Osteoblast (primary cell): ENCODE data around the gene GATC. TPM values are rescaled to one million over a fixed set of nuclear protein-coding genes. Genes with fewer than 3 reads are reported as not detected.
"Not testable (repeated sequence)": the region's sequence is repeated elsewhere in the genome, so short reads cannot be mapped to it uniquely, and the experiment has no call there.

ENCODE experiments used
- DNase-seq: peaks from one replicate; pipeline ENCODE4 v3.0.0; 2011; ENCODE audit warnings: low spot score, mixed read lengths; ENCODE audit not compliant: insufficient read length; ENCODE audit errors: missing footprints
- H2AFZ ChIP-seq: 2 replicates; pipeline ENCODE4 v1.6.0; 2011; ENCODE audit warnings: mild to moderate bottlenecking, low read length
- H3K27ac ChIP-seq: 2 replicates; pipeline ENCODE4 v1.5.1; 2011; ENCODE audit warnings: mild to moderate bottlenecking, low read depth, low read length, moderate library complexity
- H3K27me3 ChIP-seq: 2 replicates; pipeline ENCODE4 v1.6.0; 2012; ENCODE audit warnings: mild to moderate bottlenecking, control low read depth, inconsistent platforms, low read length, moderate library complexity; ENCODE audit not compliant: insufficient read depth
- H3K36me3 ChIP-seq: 2 replicates; pipeline ENCODE4 v1.5.1; 2011; ENCODE audit warnings: mild to moderate bottlenecking, low read length, control low read depth, moderate library complexity; ENCODE audit not compliant: insufficient read depth
- H3K4me1 ChIP-seq: 2 replicates; pipeline ENCODE4 v1.5.1; 2011; ENCODE audit warnings: mild to moderate bottlenecking, low read length, control low read depth, moderate library complexity; ENCODE audit not compliant: insufficient read depth
- H3K4me2 ChIP-seq: 2 replicates; pipeline ENCODE4 v1.6.0; 2011; ENCODE audit warnings: mild to moderate bottlenecking, low read length; ENCODE audit not compliant: insufficient read depth
- H3K4me3 ChIP-seq: fragments of 200-600 bp; sonication (generic); 3 replicates; pipeline ENCODE4 v1.5.1; 2012; ENCODE audit warnings: mild to moderate bottlenecking, low read length, inconsistent platforms; ENCODE audit not compliant: insufficient read depth
- H3K79me2 ChIP-seq: 2 replicates; pipeline ENCODE4 v1.6.0; 2012; ENCODE audit warnings: mild to moderate bottlenecking, low read length, control low read depth, inconsistent platforms; ENCODE audit not compliant: insufficient read depth
- H3K9me3 ChIP-seq: 2 replicates; pipeline ENCODE4 v1.5.1; 2011; ENCODE audit warnings: low read depth, low read length, control low read depth
- H4K20me1 ChIP-seq: 2 replicates; pipeline ENCODE4 v1.6.0; 2012; ENCODE audit warnings: mild to moderate bottlenecking, low read length, control low read depth; ENCODE audit not compliant: insufficient read depth
- CTCF ChIP-seq: IDR thresholded peaks from 2 replicates; pipeline ENCODE4 v1.5.1; 2011; ENCODE audit warnings: mild to moderate bottlenecking, low read depth, low read length, moderate library complexity; ENCODE audit errors: extremely low read depth
- total RNA-seq: library from RNA; depleted of rRNA; stranded (reverse); fragments of >200 nt; gene quantifications from 2 replicates; pipeline ENCODE4 v1.2.3, GENCODE V29; 2012

Gene GATC
- total RNA-seq, 1 donor: 14.5 TPM

- Histone ChIP-seq H3K36me3 (no peaks in the 10 kb centered on the region), H3K4me1 (no peaks in the 10 kb centered on the region), H3K27me3 (no peaks in the 10 kb centered on the region), H3K4me2 (no peak overlapping the region), H2AFZ (no peak overlapping the region), H3K4me3 (no peak overlapping the region), H4K20me1 (peaks cover 6% of the 10 kb centered on the region), H3K79me2 (peaks cover 4% of the 10 kb centered on the region), H3K9me3 (no peaks in the 10 kb centered on the region), H3K27ac (no peak overlapping the region)
- no peak for DNase-seq
- TF ChIP-seq CTCF: no peak
These were observed 34.0 kb downstream of the GATC start for GRCh38 chr12:120480211-120480610.

GRCh38 chr12:120481022-120481767 is 35.0 kb downstream of the GATC start:
- Histone ChIP-seq H3K27me3 (no peaks in the 10 kb centered on the region), H3K79me2 (peaks cover 4% of the 10 kb centered on the region), H2AFZ (no peak overlapping the region), H3K9me3 (no peaks in the 10 kb centered on the region), H3K27ac (no peak overlapping the region), H3K4me3 (no peak overlapping the region), H3K4me1 (no peaks in the 10 kb centered on the region), H3K4me2 (no peak overlapping the region), H4K20me1 (peaks cover 5% of the 10 kb centered on the region), H3K36me3 (no peaks in the 10 kb centered on the region)
- no peak for DNase-seq
- no peak for TF ChIP-seq CTCF

- Histone ChIP-seq H2AFZ (no peak overlapping the region), H3K9me3 (no peaks in the 10 kb centered on the region), H3K27ac (no peak overlapping the region), H3K4me1 (no peaks in the 10 kb centered on the region), H3K4me3 (no peak overlapping the region), H4K20me1 (peaks cover 5% of the 10 kb centered on the region), H3K4me2 (no peak overlapping the region), H3K36me3 (no peaks in the 10 kb centered on the region), H3K27me3 (no peaks in the 10 kb centered on the region), H3K79me2 (no peaks in the 10 kb centered on the region)
- no peak for DNase-seq
- TF ChIP-seq CTCF: no peak
These were observed 37.4 kb downstream of the GATC start for GRCh38 chr12:120483621-120484020.

- no peaks in the 10 kb centered on the region for H3K27me3 ChIP-seq
- no peak for DNase-seq
- TF ChIP-seq CTCF: no peak
- H4K20me1 ChIP-seq: peaks cover 6% of the 10 kb centered on the region
- no peaks in the 10 kb centered on the region for H3K79me2 ChIP-seq
- no peaks in the 10 kb centered on the region for H3K36me3 ChIP-seq
- H3K4me2 ChIP-seq: no peak overlapping the region
- no peak overlapping the region for H3K27ac ChIP-seq
- H3K4me1 ChIP-seq: no peaks in the 10 kb centered on the region
- H3K4me3 ChIP-seq: no peak overlapping the region
- no peaks in the 10 kb centered on the region for H3K9me3 ChIP-seq
- no peak overlapping the region for H2AFZ ChIP-seq
These were observed 40.0 kb downstream of the GATC start for GRCh38 chr12:120485961-120486881.

GRCh38 chr12:120487552-120487951 is 41.3 kb downstream of the GATC start:
- H3K9me3 ChIP-seq, H3K4me2 ChIP-seq, H2AFZ ChIP-seq, H3K27ac ChIP-seq, DNase-seq, H3K4me1 ChIP-seq, H3K4me3 ChIP-seq, H3K36me3 ChIP-seq, H3K27me3 ChIP-seq, H4K20me1 ChIP-seq, H3K79me2 ChIP-seq: not testable (repeated sequence)
